Upper lobe of left lung (tissue), 6 donors: ENCODE data around the gene TEDC2. TPM values are rescaled to one million over a fixed set of nuclear protein-coding genes. Genes with fewer than 3 reads are reported as not detected.

Source experiments
- ATAC-seq, 2 donors: fragments of 200-7000 bp; cut with Tn5 transposase; one replicate each; pipeline ENCODE4 v1.9.1; 2022; ENCODE audit warnings: mild to moderate bottlenecking in 2 of 2, moderate library complexity in 2 of 2; ENCODE audit not compliant: low FRiP score in 2 of 2
- DNase-seq, 2 donors: peaks; one replicate each; pipeline ENCODE4 v3.0.0-alpha.2; 2019 to 2020
- H3K27ac ChIP-seq, 4 donors: fragments of 200-600 bp; sonication (generic); one replicate each; pipeline ENCODE4 v1.5.1; 2016 to 2019
- H3K27me3 ChIP-seq, 4 donors: fragments of 200-600 bp; sonication (generic); one replicate each; pipeline ENCODE4 v1.5.1; 2017 to 2019
- H3K36me3 ChIP-seq, 4 donors: fragments of 200-600 bp; sonication (generic); one replicate each; pipeline ENCODE4 v1.5.1; 2016 to 2019
- H3K4me1 ChIP-seq, 4 donors: fragments of 200-600 bp; sonication (generic); one replicate each; pipeline ENCODE4 v1.5.1; 2018 to 2019
- H3K4me3 ChIP-seq, 4 donors: fragments of 200-600 bp; sonication (generic); one replicate each; pipeline ENCODE4 v1.5.1; 2017 to 2019; ENCODE audit warnings: mild to moderate bottlenecking in 2 of 4, moderate library complexity in 1 of 4
- H3K9me3 ChIP-seq, 4 donors: fragments of 200-600 bp; sonication (generic); one replicate each; pipeline ENCODE4 v1.5.1; 2018 to 2019
- CTCF ChIP-seq, 6 experiments: fragments of 450-650 bp in 4 of 6; fragments of 200-600 bp in 2 of 6; sonication (generic) in 2 of 6; IDR thresholded peaks; one replicate each; pipeline ENCODE4 v1.5.1; 2016 to 2019; ENCODE audit warnings: antibody characterized with exemption in 6 of 6
- EP300 ChIP-seq, 4 donors: sonication (generic); formaldehyde crosslinking; IDR thresholded peaks; one replicate each; pipeline ENCODE4 v1.5.1; 2017; ENCODE audit warnings: antibody characterized with exemption in 4 of 4, control low read depth in 2 of 4
- POLR2A ChIP-seq, 4 donors: fragments of 450-650 bp; IDR thresholded peaks; one replicate each; pipeline ENCODE4 v1.5.1; 2016 to 2017; ENCODE audit warnings: antibody characterized with exemption in 4 of 4, mild to moderate bottlenecking in 2 of 4
- POLR2AphosphoS5 ChIP-seq, 2 donors: sonication (generic); formaldehyde crosslinking; IDR thresholded peaks; one replicate each; pipeline ENCODE4 v1.5.1; 2017; ENCODE audit warnings: antibody characterized with exemption in 2 of 2
- WGBS, 2 donors: methylation state at CpG; one replicate each; pipeline ENCODE4 v1.1.5; 2017 to 2018; 5-methylcytosine and 5-hydroxymethylcytosine counted together
- total RNA-seq, 6 donors: library from RNA; depleted of rRNA in 4 of 6; stranded (reverse); fragments of >200 nt in 4 of 6; gene quantifications; one replicate each; pipeline versions ENCODE4 v1.1.0 to v1.2.1, GENCODE V29; 2016 to 2021
- donor health status: DM: no; HTN: no; CAD: no; lungs with moderate emphysema.
- donor health status: DM: no; HTN: yes; CAD: no; lungs with severe emphysema.

TEDC2 gene
- total RNA-seq, 6 donors from 2014 or later = 0.61 to 2.7 (median 1.7) TPM; not detected in 1

- DNase-seq = peak in 1 of 2 donors; percentile 85
- Histone ChIP-seq H3K9me3 (no peaks in the 10 kb centered on the region), H3K4me1 (peaks cover 48 to 92% (median 62%) of the 10 kb centered on the region in 4 donors), H3K4me3 (no peak overlapping the region), H3K27me3 (peaks cover 4 to 57% (median 31%) of the 10 kb centered on the region in 4 donors), H3K36me3 (no peaks in the 10 kb centered on the region), H3K27ac (no peak overlapping the region)
- TF ChIP-seq POLR2AphosphoS5 (IDR thresholded peaks at IDR 0.05) = no peak
- TF ChIP-seq POLR2A (IDR thresholded peaks at IDR 0.05) = no peak
- no peak for TF ChIP-seq EP300 (IDR thresholded peaks at IDR 0.05)
- no peak for TF ChIP-seq CTCF (IDR thresholded peaks at IDR 0.05)
- ATAC-seq = no peak
- WGBS, 2 donors = 94 to 98% methylated on average over 7 to 16 of the region's 27 CpGs
Measured at GRCh38 chr16:2472488-2472864, 12.6 kb downstream of the TEDC2 start.

GRCh38 chr16:2472885-2473445, 13.1 kb downstream of the TEDC2 start:
- H3K27me3 ChIP-seq = peaks cover 4 to 52% (median 27%) of the 10 kb centered on the region in 4 donors
- H3K36me3 ChIP-seq = no peaks in the 10 kb centered on the region
- no peak for DNase-seq
- no peak for ATAC-seq
- H3K27ac ChIP-seq = no peak overlapping the region
- no peaks in the 10 kb centered on the region for H3K9me3 ChIP-seq
- peaks cover 49 to 92% (median 62%) of the 10 kb centered on the region in 4 donors for H3K4me1 ChIP-seq
- WGBS, 2 donors = 60 to 89% methylated on average over 1 to 14 of the region's 14 CpGs
- peak overlapping the region in 1 of 4 donors; percentile 87 for H3K4me3 ChIP-seq
- TF ChIP-seq CTCF (IDR thresholded peaks at IDR 0.05) (no peak), EP300 (IDR thresholded peaks at IDR 0.05) (no peak), POLR2AphosphoS5 (IDR thresholded peaks at IDR 0.05) (no peak), POLR2A (IDR thresholded peaks at IDR 0.05) (no peak)

- WGBS, 2 donors = 16 to 17% methylated on average over 7 to 9 of the region's 49 CpGs
- DNase-seq (peak in 1 of 2 donors; percentile 90), ATAC-seq (no peak)
- Histone ChIP-seq H3K36me3 (no peaks in the 10 kb centered on the region), H3K9me3 (no peaks in the 10 kb centered on the region), H3K4me1 (peaks cover 47 to 92% (median 60%) of the 10 kb centered on the region in 4 donors), H3K4me3 (peak overlapping the region in 3 of 4 donors; percentile 82 to 98 (median 87)), H3K27ac (peak overlapping the region in 1 of 4 donors; percentile 91), H3K27me3 (peaks cover 4 to 47% (median 24%) of the 10 kb centered on the region in 4 donors)
- TF ChIP-seq EP300 (IDR thresholded peaks at IDR 0.05) (no peak), POLR2AphosphoS5 (IDR thresholded peaks at IDR 0.05) (no peak), CTCF (IDR thresholded peaks at IDR 0.05) (no peak), POLR2A (IDR thresholded peaks at IDR 0.05) (no peak)
Measured at GRCh38 chr16:2473446-2473926, 13.6 kb downstream of the TEDC2 start.

GRCh38 chr16:2473999-2474876, 14.3 kb downstream of the TEDC2 start:
- H3K36me3 ChIP-seq = no peaks in the 10 kb centered on the region
- peak; percentile 39 to 77 for ATAC-seq
- 0 to 1% methylated on average over 4 to 71 of the region's 100 CpGs for WGBS, 2 donors
- peaks cover 39 to 85% (median 53%) of the 10 kb centered on the region in 4 donors for H3K4me1 ChIP-seq
- peak overlapping the region; percentile 89 to 93 (median 90) for H3K27ac ChIP-seq
- H3K9me3 ChIP-seq = no peaks in the 10 kb centered on the region
- peak in 1 of 2 donors; percentile 92 for DNase-seq
- TF ChIP-seq CTCF (IDR thresholded peaks at IDR 0.05) (peak; percentile 22 to 66 (median 52)), POLR2AphosphoS5 (IDR thresholded peaks at IDR 0.05) (no peak), POLR2A (IDR thresholded peaks at IDR 0.05) (no peak), EP300 (IDR thresholded peaks at IDR 0.05) (no peak)
- peaks cover 4 to 39% (median 22%) of the 10 kb centered on the region in 4 donors for H3K27me3 ChIP-seq
- H3K4me3 ChIP-seq = peak overlapping the region; percentile 54 to 98 (median 84)
